Loucy (cell line): ENCODE measurements around the gene PACC1.

Experiments
- H2AFZ ChIP-seq: fragments of 200-600 bp; sonication (generic); 2 replicates; pipeline ENCODE4 v1.6.0; 2016; ENCODE audit warnings: antibody characterized with exemption, mild to moderate bottlenecking, low read length, moderate library complexity
- H3F3A ChIP-seq: fragments of 200-600 bp; 2 replicates; pipeline ENCODE4 v1.6.0; 2016; ENCODE audit warnings: antibody characterized with exemption, low read depth, mild to moderate bottlenecking
- H3K27me3 ChIP-seq: fragments of 200-600 bp; sonication (generic); 2 replicates; pipeline ENCODE4 v1.6.1; 2014; ENCODE audit warnings: low read length, mild to moderate bottlenecking; ENCODE audit not compliant: insufficient read depth, poor library complexity, severe bottlenecking
- H3K36me3 ChIP-seq: fragments of 200-600 bp; sonication (generic); 2 replicates; pipeline ENCODE4 v1.6.1; 2016; ENCODE audit warnings: low read length; ENCODE audit not compliant: insufficient read depth
- H3K4me1 ChIP-seq: fragments of 200-600 bp; sonication (generic); 2 replicates; pipeline ENCODE4 v1.5.1; 2014; ENCODE audit warnings: low read length, mild to moderate bottlenecking; ENCODE audit not compliant: insufficient read depth, poor library complexity, severe bottlenecking
- H3K4me2 ChIP-seq: fragments of 200-600 bp; sonication (generic); 2 replicates; pipeline ENCODE4 v1.6.0; 2014; ENCODE audit warnings: antibody characterized with exemption, low read length, low read depth, mild to moderate bottlenecking; ENCODE audit not compliant: poor library complexity, severe bottlenecking
- H3K4me3 ChIP-seq: fragments of 200-600 bp; sonication (generic); 2 replicates; pipeline ENCODE4 v1.5.1; 2014; ENCODE audit warnings: low read length, mild to moderate bottlenecking, mixed read lengths; ENCODE audit not compliant: poor library complexity, severe bottlenecking
- H3K79me2 ChIP-seq: fragments of 200-600 bp; sonication (generic); 2 replicates; pipeline ENCODE4 v1.6.1; 2014; ENCODE audit warnings: low read length; ENCODE audit not compliant: insufficient read depth
- H3K9ac ChIP-seq: fragments of 200-600 bp; sonication (generic); 2 replicates; pipeline ENCODE4 v1.6.0; 2014; ENCODE audit warnings: mild to moderate bottlenecking, low read depth, low read length, moderate library complexity; ENCODE audit not compliant: poor library complexity, severe bottlenecking
- H3K9me2 ChIP-seq: fragments of 200-600 bp; sonication (generic); replicated peaks from 2 replicates; pipeline ENCODE4 v1.6.1; 2016; ENCODE audit warnings: low read depth, low read length, mixed read lengths
- H3K9me3 ChIP-seq: fragments of 200-600 bp; sonication (generic); 2 replicates; pipeline ENCODE4 v1.6.1; 2014; ENCODE audit warnings: mild to moderate bottlenecking, antibody characterized with exemption, low read length, low read depth; ENCODE audit not compliant: insufficient read depth
- H4K20me1 ChIP-seq: fragments of 200-600 bp; sonication (generic); 2 replicates; pipeline ENCODE4 v1.6.0; 2014; ENCODE audit warnings: antibody characterized with exemption, low read length, mild to moderate bottlenecking; ENCODE audit not compliant: insufficient read depth, poor library complexity, severe bottlenecking
- EZH2phosphoT487 ChIP-seq: fragments of 200-600 bp; IDR thresholded peaks from 2 replicates; pipeline ENCODE4 v1.6.1; 2018; ENCODE audit warnings: antibody characterized with exemption, mild to moderate bottlenecking, moderate library complexity, borderline replicate concordance
- TF ChIP-seq, protein P1 (sequence below): fragments of 200-600 bp; sonication (generic); conservative IDR thresholded peaks from 2 replicates; pipeline ENCODE4 v1.5.1; 2014; ENCODE audit warnings: mild to moderate bottlenecking, antibody characterized with exemption, low read length

PACC1 gene

DNA sequence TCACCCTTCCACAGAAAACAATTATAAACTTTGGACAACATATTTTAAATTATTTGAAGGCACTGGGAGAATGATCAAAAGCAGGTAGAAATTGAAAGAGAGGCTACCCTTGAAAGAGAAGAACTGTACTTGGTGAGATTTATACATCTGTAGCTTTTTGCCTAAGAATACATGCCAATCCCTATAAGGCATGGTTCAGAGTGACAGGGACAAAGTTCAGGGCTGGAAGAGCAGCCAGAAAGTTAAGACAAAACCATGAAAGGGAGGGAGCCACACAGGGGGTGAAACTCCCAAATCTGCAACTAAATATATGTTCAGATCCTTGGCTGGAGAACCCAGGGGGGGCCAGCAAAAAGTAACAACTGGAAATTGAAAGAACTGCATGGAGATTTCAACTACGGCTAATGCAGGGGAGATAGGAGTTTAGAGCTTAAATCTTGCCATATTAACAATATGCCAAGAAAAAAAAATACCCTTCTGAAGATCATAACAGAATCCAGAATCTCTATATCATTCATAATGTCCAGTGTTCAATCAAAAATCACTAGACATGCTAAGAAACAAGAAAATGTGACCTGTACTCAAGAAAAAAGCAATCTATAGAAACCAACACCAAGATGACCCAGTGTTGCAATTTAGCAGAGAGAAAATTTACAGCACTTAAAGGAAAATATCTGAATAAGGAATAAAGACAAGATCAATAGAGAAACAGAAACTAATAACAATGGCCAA lies 25.5 kb downstream of the PACC1 start:
- TF ChIP-seq, protein P1, sequence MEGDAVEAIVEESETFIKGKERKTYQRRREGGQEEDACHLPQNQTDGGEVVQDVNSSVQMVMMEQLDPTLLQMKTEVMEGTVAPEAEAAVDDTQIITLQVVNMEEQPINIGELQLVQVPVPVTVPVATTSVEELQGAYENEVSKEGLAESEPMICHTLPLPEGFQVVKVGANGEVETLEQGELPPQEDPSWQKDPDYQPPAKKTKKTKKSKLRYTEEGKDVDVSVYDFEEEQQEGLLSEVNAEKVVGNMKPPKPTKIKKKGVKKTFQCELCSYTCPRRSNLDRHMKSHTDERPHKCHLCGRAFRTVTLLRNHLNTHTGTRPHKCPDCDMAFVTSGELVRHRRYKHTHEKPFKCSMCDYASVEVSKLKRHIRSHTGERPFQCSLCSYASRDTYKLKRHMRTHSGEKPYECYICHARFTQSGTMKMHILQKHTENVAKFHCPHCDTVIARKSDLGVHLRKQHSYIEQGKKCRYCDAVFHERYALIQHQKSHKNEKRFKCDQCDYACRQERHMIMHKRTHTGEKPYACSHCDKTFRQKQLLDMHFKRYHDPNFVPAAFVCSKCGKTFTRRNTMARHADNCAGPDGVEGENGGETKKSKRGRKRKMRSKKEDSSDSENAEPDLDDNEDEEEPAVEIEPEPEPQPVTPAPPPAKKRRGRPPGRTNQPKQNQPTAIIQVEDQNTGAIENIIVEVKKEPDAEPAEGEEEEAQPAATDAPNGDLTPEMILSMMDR, result no peak
- no peak for TF ChIP-seq EZH2phosphoT487
- no peaks in the 10 kb centered on the region for H3F3A ChIP-seq
- H3K36me3 ChIP-seq, result peaks cover 60% of the 10 kb centered on the region
- peaks cover 25% of the 10 kb centered on the region for H3K79me2 ChIP-seq
- no peak overlapping the region for H3K9ac ChIP-seq
- H3K4me2 ChIP-seq, result no peak overlapping the region
- H2AFZ ChIP-seq, result no peak overlapping the region
- H3K9me3 ChIP-seq, result peaks cover 11% of the 10 kb centered on the region; the same call in 1 of the 2 replicates
- H4K20me1 ChIP-seq, result no peaks in the 10 kb centered on the region
- no peaks in the 10 kb centered on the region for H3K4me1 ChIP-seq
- no peaks in the 10 kb centered on the region for H3K27me3 ChIP-seq
- no peaks in the 10 kb centered on the region for H3K9me2 ChIP-seq
- H3K4me3 ChIP-seq, result no peak overlapping the region

GRCh38 chr1:212386029-212386428 lies 28.7 kb downstream of the PACC1 start:
- H3K27me3 ChIP-seq, result no peaks in the 10 kb centered on the region
- no peak overlapping the region for H3K4me3 ChIP-seq
- no peaks in the 10 kb centered on the region for H3K4me1 ChIP-seq
- H3K9ac ChIP-seq, result no peak overlapping the region
- H3K79me2 ChIP-seq, result peaks cover 23% of the 10 kb centered on the region
- peaks cover 10% of the 10 kb centered on the region; the same call in 1 of the 2 replicates for H3K9me3 ChIP-seq
- peaks cover 89% of the 10 kb centered on the region for H3K36me3 ChIP-seq
- no peaks in the 10 kb centered on the region for H4K20me1 ChIP-seq
- H3F3A ChIP-seq, result no peaks in the 10 kb centered on the region
- H3K4me2 ChIP-seq, result no peak overlapping the region
- no peak for TF ChIP-seq EZH2phosphoT487
- TF ChIP-seq, protein P1, result no peak
- H3K9me2 ChIP-seq, result no peaks in the 10 kb centered on the region
- H2AFZ ChIP-seq, result no peak overlapping the region

GRCh38 chr1:212381397-212382035 lies 33.2 kb downstream of the PACC1 start:
- no peak overlapping the region for H3K9ac ChIP-seq
- H3K27me3 ChIP-seq, result no peaks in the 10 kb centered on the region
- no peaks in the 10 kb centered on the region for H3F3A ChIP-seq
- no peaks in the 10 kb centered on the region for H3K79me2 ChIP-seq
- H3K9me3 ChIP-seq, result no peaks in the 10 kb centered on the region
- no peak overlapping the region for H3K4me3 ChIP-seq
- peaks cover 97% of the 10 kb centered on the region for H3K36me3 ChIP-seq
- TF ChIP-seq EZH2phosphoT487, result no peak
- TF ChIP-seq, protein P1, result no peak
- no peaks in the 10 kb centered on the region for H3K9me2 ChIP-seq
- no peaks in the 10 kb centered on the region for H4K20me1 ChIP-seq
- no peak overlapping the region for H2AFZ ChIP-seq
- no peak overlapping the region for H3K4me2 ChIP-seq
- no peaks in the 10 kb centered on the region for H3K4me1 ChIP-seq
